Activated CD8-positive, alpha-beta T cell treated with anti-CD3 and anti-CD28 coated beads for 36 hours (primary cell): ENCODE measurements around the gene DNASE1L3. TPM values are rescaled to one million over a fixed set of nuclear protein-coding genes. Genes with fewer than 3 reads are reported as not detected.
"Not testable (repeated sequence)": the region's sequence is repeated elsewhere in the genome, so short reads cannot be mapped to it uniquely, and the experiment has no call there.

Source experiments
- ATAC-seq: fragments of 200-7000 bp; cut with Tn5 transposase; one replicate; pipeline ENCODE4 v1.10.0; 2021; ENCODE audit warnings: mild to moderate bottlenecking, moderate library complexity
- CTCF ChIA-PET: fragments of 350-600 bp; sonication (Branson Sonifier 250); formaldehyde crosslinking; loops from one replicate; lab custom pipeline; 2021; ENCODE audit warnings: antibody characterized with exemption; lab: Charles Lee
- POLR2A ChIA-PET: fragments of 350-600 bp; sonication (Branson Sonifier 250); formaldehyde crosslinking; loops from one replicate; lab custom pipeline; 2021; ENCODE audit warnings: antibody characterized with exemption; lab: Charles Lee
- DNase-seq: peaks from one replicate; pipeline ENCODE4 v3.0.0-alpha.2; 2020
- H3K27ac Mint-ChIP-seq: one replicate; pipeline ENCODE4 v1.8.0; 2021; ENCODE audit warnings: mild to moderate bottlenecking, mixed read lengths
- H3K27me3 Mint-ChIP-seq: one replicate; pipeline ENCODE4 v1.8.0; 2021; ENCODE audit warnings: mixed read lengths
- H3K36me3 Mint-ChIP-seq: one replicate; pipeline ENCODE4 v1.8.0; 2021; ENCODE audit warnings: low read depth, mixed read lengths
- H3K4me1 Mint-ChIP-seq: one replicate; pipeline ENCODE4 v1.8.0; 2021; ENCODE audit warnings: low read depth, mixed read lengths
- H3K4me3 Mint-ChIP-seq: one replicate; pipeline ENCODE4 v1.8.0; 2021; ENCODE audit warnings: mild to moderate bottlenecking, moderate library complexity, mixed read lengths
- H3K9me3 Mint-ChIP-seq: one replicate; pipeline ENCODE4 v1.8.0; 2021; ENCODE audit warnings: mixed read lengths
- CTCF ChIP-seq: fragments of 200-600 bp; IDR thresholded peaks from one replicate; pipeline ENCODE4 v1.8.0; 2022; ENCODE audit warnings: antibody characterized with exemption, mild to moderate bottlenecking
- intact Hi-C: fragments of 100-400 bp; cut with micrococcal nuclease; formaldehyde crosslinking; loops from one replicate; pipeline ENCODE4 v1.10.0; 2022
- total RNA-seq, 2 experiments: library from RNA; stranded (reverse); gene quantifications; one replicate each; pipeline ENCODE4 v1.2.3, GENCODE V29; 2021

DNASE1L3 gene
- total RNA-seq, 2 experiments from 2014 or later = not detected

GRCh38 chr3:58235970-58236369 lies 25.2 kb upstream of the DNASE1L3 start:
- H3K4me3 Mint-ChIP-seq = no peak overlapping the region

GRCh38 chr3:58234516-58234931 lies 23.8 kb upstream of the DNASE1L3 start:
- CTCF ChIA-PET = interaction anchor here (1.0 to 14.4 kb wide), 4 partner anchors 17 to 74 kb away, joined by 4 to 89 read pairs (median 6); no protein-coding TSS in a partner anchor
- POLR2A ChIA-PET = no interaction called here
- no peak overlapping the region for H3K27ac Mint-ChIP-seq
- H3K9me3 Mint-ChIP-seq = no peaks in the 10 kb centered on the region
- no peaks in the 10 kb centered on the region for H3K36me3 Mint-ChIP-seq
- DNase-seq (no peak), ATAC-seq (no peak)
- no peak for TF ChIP-seq CTCF
- peaks cover 29% of the 10 kb centered on the region for H3K27me3 Mint-ChIP-seq
- intact Hi-C loops = no loop called here
- H3K4me1 Mint-ChIP-seq = peaks cover 5% of the 10 kb centered on the region
- no peak overlapping the region for H3K4me3 Mint-ChIP-seq

More at GRCh38 chr3:58235970-58236369, 25.2 kb upstream of the DNASE1L3 start:
- DNase-seq (no peak), ATAC-seq (no peak)
- no peak for TF ChIP-seq CTCF
- POLR2A ChIA-PET = no interaction called here
- Mint-ChIP-seq H3K27ac (no peak overlapping the region), H3K27me3 (peaks cover 20% of the 10 kb centered on the region), H3K4me1 (peaks cover 5% of the 10 kb centered on the region), H3K36me3 (no peaks in the 10 kb centered on the region), H3K9me3 (no peaks in the 10 kb centered on the region)
- CTCF ChIA-PET = interaction anchor here (2.6 to 14.4 kb wide), 2 partner anchors 19 to 48 kb away, joined by 7 to 89 read pairs; no protein-coding TSS in a partner anchor
- intact Hi-C loops = loop anchor here (5.0 kb wide), 1 partner anchor 71 kb away; the partner anchor contains the start of genes HTD2 and RPP14

- Mint-ChIP-seq H3K36me3 (no peaks in the 10 kb centered on the region), H3K4me1 (no peaks in the 10 kb centered on the region), H3K27ac (no peak overlapping the region), H3K9me3 (no peaks in the 10 kb centered on the region), H3K27me3 (peaks cover 32% of the 10 kb centered on the region), H3K4me3 (no peak overlapping the region)
- ChIA-PET POLR2A (no interaction called here), CTCF (interaction anchor here (1.0 to 14.4 kb wide), 4 partner anchors 10 to 54 kb away, joined by 3 to 89 read pairs (median 10); no protein-coding TSS in a partner anchor)
- ATAC-seq = no peak
- no peak for DNase-seq
- intact Hi-C loops = no loop called here
- TF ChIP-seq CTCF = no peak
Measured at GRCh38 chr3:58231666-58232065, 20.9 kb upstream of the DNASE1L3 start.

GRCh38 chr3:58230876-58231552 lies 20.2 kb upstream of the DNASE1L3 start:
- ATAC-seq = no peak
- Mint-ChIP-seq H3K4me3 (no peak overlapping the region), H3K27me3 (peaks cover 28% of the 10 kb centered on the region), H3K27ac (no peak overlapping the region), H3K36me3 (no peaks in the 10 kb centered on the region), H3K9me3 (no peaks in the 10 kb centered on the region), H3K4me1 (no peaks in the 10 kb centered on the region)
- ChIA-PET POLR2A (interaction anchor here (0.7 kb wide), 1 partner anchor 115 kb away, joined by 3 read pairs; no protein-coding TSS in a partner anchor), CTCF (interaction anchor here (0.9 to 14.4 kb wide), 5 partner anchors 11 to 75 kb away, joined by 3 to 89 read pairs (median 5); partner anchors contain the start of genes HTD2 and RPP14)
- intact Hi-C loops = no loop called here
- DNase-seq = no peak
- no peak for TF ChIP-seq CTCF

- intact Hi-C loops, DNase-seq, H3K27ac Mint-ChIP-seq, H3K36me3 Mint-ChIP-seq, ATAC-seq, H3K4me1 Mint-ChIP-seq, H3K9me3 Mint-ChIP-seq, H3K4me3 Mint-ChIP-seq: not testable (repeated sequence)
- ChIA-PET POLR2A (interaction anchor here (0.7 kb wide), 1 partner anchor 57 kb away, joined by 4 read pairs; no protein-coding TSS in a partner anchor), CTCF (interaction anchor here (1.0 to 14.4 kb wide), 3 partner anchors 11 to 187 kb away, joined by 3 to 89 read pairs (median 4); no protein-coding TSS in a partner anchor)
- H3K27me3 Mint-ChIP-seq = peaks cover 25% of the 10 kb centered on the region
Measured at GRCh38 chr3:58227933-58228332, 17.2 kb upstream of the DNASE1L3 start.
